ENCODE data around the gene CFAP65.

DNA sequence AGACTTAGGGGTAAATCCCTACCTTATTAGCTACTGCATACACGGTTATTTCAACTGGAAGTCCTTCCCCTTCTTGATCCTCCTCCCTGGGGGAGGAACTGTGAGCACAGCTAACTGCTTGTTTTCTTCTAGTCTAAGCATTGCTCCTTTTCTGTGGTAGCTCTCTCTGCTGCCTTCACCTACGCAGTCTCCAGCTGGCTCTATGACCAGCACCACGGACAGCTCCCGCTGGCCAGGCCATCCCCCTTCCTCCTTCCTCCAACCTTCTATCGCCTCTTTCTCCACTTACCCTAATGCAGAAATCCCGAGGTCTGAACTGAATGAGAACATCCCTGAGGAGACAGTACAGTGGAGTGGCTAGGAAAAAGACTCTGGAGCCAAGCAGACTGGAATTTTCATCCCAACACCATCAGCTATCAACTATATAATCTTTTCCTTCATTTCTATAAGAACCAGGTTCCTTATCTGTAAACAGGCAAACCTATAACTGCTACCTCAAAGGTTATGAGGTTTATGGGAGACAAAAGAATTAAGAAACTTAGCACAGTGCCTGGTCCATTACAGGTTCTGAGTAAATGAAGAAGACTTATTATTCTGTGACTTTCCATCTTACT lies 4.7 kb upstream of the CFAP65 start:
- TF ChIP-seq, protein P1, sequence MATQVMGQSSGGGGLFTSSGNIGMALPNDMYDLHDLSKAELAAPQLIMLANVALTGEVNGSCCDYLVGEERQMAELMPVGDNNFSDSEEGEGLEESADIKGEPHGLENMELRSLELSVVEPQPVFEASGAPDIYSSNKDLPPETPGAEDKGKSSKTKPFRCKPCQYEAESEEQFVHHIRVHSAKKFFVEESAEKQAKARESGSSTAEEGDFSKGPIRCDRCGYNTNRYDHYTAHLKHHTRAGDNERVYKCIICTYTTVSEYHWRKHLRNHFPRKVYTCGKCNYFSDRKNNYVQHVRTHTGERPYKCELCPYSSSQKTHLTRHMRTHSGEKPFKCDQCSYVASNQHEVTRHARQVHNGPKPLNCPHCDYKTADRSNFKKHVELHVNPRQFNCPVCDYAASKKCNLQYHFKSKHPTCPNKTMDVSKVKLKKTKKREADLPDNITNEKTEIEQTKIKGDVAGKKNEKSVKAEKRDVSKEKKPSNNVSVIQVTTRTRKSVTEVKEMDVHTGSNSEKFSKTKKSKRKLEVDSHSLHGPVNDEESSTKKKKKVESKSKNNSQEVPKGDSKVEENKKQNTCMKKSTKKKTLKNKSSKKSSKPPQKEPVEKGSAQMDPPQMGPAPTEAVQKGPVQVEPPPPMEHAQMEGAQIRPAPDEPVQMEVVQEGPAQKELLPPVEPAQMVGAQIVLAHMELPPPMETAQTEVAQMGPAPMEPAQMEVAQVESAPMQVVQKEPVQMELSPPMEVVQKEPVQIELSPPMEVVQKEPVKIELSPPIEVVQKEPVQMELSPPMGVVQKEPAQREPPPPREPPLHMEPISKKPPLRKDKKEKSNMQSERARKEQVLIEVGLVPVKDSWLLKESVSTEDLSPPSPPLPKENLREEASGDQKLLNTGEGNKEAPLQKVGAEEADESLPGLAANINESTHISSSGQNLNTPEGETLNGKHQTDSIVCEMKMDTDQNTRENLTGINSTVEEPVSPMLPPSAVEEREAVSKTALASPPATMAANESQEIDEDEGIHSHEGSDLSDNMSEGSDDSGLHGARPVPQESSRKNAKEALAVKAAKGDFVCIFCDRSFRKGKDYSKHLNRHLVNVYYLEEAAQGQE (IDR thresholded peaks at IDR 0.05; ENCODE audit: insufficient read depth in 1 of 2, low read depth in 2 of 2, low read length in 1 of 2), result peak; percentile 96 to 97
- TF ChIP-seq, protein P2, sequence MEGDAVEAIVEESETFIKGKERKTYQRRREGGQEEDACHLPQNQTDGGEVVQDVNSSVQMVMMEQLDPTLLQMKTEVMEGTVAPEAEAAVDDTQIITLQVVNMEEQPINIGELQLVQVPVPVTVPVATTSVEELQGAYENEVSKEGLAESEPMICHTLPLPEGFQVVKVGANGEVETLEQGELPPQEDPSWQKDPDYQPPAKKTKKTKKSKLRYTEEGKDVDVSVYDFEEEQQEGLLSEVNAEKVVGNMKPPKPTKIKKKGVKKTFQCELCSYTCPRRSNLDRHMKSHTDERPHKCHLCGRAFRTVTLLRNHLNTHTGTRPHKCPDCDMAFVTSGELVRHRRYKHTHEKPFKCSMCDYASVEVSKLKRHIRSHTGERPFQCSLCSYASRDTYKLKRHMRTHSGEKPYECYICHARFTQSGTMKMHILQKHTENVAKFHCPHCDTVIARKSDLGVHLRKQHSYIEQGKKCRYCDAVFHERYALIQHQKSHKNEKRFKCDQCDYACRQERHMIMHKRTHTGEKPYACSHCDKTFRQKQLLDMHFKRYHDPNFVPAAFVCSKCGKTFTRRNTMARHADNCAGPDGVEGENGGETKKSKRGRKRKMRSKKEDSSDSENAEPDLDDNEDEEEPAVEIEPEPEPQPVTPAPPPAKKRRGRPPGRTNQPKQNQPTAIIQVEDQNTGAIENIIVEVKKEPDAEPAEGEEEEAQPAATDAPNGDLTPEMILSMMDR (IDR thresholded peaks at IDR 0.05), result no peak

Data from Panc1 (cell line).